Islet precursor cell (in vitro differentiated cells): ENCODE data around the gene PCBP2.

ENCODE experiments used
- DNase-seq: peaks from one replicate; pipeline ENCODE4 v3.0.0-alpha.2; 2018

The PCBP2 gene

DNA sequence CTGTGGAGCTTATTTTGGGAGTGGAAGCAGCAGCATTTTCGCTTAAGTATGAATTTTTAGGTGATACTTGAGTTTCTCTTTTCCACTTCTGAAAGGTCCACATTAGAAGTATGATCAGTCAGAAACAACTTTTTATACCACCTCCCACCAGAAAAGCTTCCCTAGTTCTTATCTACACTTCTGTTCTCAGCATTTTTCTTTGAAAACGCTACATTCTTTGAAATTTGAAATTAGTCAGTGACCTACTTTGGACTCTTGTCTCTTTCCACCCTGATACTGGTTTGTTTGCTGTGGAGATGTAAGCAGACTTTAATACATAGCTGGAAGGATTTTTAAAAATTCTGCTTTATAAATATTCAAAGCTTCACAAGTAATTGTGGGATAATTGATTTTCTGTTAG lies 22.2 kb downstream of the PCBP2 start:
- no peak for DNase-seq

- DNase-seq: no peak
Measured at GRCh38 chr12:53474819-53475218, 22.9 kb downstream of the PCBP2 start.

- DNase-seq: no peak
Measured at GRCh38 chr12:53476769-53477209, 24.9 kb downstream of the PCBP2 start.

GRCh38 chr12:53478865-53479264 lies 27.0 kb downstream of the PCBP2 start:
- DNase-seq: no peak

GRCh38 chr12:53479331-53479730 lies 27.4 kb downstream of the PCBP2 start:
- DNase-seq: no peak

DNA sequence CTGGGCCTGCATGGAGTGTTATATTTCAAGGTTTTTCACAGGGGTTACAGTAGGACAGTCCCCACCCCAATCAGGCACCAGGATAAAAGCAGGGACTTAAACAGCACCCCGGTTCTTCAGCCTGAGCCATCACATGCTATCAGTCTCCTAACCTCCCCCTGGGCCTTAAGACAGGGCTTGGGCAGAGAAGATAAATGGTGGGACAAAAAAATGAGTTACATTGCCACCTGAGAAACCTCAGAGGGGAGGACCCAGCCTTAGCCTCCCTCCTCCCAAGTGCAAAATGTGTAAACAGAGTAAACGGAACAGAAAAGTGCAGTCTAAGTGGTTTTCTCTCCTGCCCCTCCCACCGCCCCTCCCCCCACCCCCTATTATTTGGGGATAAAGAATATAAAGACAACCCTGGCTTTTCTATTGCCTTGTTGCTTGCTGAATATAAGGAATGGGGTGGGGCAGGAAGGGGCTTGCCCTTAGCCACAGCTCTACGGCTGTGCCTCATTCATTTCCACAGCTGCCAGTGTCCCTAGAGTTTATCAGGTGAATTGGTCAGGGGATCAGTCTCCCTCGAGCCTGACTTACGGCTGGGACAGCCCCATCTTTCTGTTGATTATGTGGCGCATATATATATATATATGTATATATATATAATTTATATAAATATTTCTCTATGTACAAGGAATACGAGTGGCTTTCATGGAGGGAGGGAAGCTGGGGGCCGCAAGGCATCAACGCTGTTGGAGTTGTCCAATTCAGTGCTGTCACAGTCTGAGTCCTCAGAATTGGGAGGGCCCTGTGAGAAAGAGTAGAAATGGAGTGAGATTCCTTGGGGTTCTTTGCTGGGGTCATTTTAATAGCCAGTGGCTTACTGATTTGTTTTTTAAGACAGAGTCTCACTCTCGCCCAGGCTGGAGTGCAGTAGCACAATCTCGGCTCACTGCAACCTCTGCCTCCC lies 28.9 kb downstream of the PCBP2 start:
- peak; percentile 48 for DNase-seq

DNA sequence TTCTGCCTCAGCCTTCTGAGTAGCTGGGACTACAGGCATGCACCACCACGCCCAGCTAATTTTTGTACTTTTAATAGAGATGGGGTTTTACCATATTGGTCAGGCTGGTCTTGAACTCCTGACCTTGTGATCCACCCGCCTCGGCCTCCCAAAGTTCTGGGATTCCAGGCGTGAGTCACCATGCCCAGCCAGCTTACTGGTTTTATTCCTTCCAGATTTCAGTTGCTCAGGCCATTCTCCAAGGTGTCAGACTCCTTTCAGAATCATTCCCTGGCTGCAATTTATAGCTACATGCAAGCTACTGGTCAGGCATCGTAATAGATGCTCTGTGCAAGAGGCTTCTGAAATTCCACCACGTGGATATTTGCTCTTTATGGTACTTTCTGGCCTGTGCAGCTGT lies 29.6 kb downstream of the PCBP2 start:
- peak; percentile 53 for DNase-seq

GRCh38 chr12:53481939-53482586 lies 30.2 kb downstream of the PCBP2 start:
- peak; percentile 80 for DNase-seq

GRCh38 chr12:53482626-53483168 lies 30.8 kb downstream of the PCBP2 start:
- DNase-seq: peak; percentile 60

- peak; percentile 66 for DNase-seq
Measured at GRCh38 chr12:53483225-53483978, 31.5 kb downstream of the PCBP2 start.

GRCh38 chr12:53483979-53484377 lies 32.1 kb downstream of the PCBP2 start:
- peak; percentile 54 for DNase-seq

DNA sequence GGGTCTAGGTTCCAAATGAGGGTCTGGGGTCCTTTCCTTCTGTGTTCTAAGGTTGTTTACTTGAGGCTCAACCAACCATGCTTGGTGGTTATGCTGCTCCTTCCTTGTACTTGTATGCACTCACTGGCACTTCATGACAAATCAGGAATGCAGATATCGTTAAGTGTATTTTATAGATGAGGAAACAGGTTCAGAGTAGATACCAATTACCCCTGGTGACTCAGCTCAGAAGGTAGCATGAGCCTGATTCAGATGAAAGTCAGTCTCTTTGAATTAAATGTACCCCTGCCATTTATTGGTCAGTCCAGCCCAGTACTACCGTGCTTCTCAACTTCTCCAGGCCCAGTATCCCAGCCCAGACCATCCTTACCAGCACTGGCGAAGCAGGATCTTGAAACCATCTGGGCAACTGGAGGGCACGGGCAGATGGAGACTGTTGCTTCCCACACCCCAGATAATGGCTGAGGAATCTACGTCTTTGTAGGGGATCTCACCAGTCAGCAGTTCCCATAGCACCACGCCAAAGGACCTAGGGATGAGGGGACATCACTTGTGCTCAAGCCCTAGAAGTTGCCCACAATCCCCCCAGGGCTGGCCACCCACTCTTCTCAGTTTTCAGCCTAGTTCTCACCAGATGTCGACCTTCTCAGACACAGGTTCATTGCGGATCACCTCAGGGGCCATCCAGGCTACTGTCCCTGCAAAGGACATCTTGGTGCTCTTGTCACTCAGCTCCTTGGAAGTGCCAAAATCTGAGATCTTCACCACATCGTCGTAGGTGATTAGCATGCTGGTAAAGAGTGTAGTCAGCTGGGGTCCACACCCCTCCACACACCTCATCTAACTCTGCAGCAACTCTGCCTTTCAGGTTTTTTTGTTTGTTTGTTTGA lies 33.0 kb downstream of the PCBP2 start:
- DNase-seq: peak; percentile 54

GRCh38 chr12:53485955-53486735 lies 34.2 kb downstream of the PCBP2 start:
- DNase-seq: peak; percentile 63

DNA sequence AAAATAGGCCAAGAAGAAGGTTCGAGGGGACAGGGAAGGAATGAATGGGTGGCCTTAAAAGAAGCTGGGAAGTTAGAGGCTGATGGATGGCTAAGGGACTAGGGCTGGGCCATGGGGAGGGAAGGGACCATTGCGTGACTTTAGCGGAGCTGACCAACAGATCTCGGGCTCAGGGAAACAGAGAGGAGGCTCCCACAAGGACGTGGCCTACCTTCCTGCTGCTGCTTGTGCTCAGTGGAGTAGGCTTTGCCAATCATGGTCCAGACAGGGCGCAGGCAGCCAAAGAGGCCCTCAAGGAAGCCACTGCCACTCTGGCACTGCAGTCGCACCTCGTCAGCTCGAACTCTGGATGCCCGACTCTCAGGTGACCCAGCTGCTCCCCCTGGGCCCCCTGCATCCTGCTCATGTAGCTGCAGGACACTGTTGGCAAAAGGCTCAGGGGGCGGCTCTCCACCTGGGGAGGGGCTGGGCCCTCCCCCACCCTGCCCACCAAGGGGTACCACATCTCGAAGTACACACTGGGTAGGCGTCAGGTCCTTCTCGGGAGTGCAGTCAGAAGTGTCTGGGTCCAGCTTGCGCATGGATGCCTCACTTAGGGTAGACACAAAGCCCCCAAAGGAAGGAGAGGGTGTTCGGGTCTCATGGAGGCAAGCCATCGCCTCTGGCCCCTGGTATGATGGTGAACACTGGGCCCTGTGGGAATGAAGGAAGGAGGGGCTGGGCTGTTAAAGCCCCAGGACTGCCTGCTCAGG lies 35.0 kb downstream of the PCBP2 start:
- peak; percentile 74 for DNase-seq

DNA sequence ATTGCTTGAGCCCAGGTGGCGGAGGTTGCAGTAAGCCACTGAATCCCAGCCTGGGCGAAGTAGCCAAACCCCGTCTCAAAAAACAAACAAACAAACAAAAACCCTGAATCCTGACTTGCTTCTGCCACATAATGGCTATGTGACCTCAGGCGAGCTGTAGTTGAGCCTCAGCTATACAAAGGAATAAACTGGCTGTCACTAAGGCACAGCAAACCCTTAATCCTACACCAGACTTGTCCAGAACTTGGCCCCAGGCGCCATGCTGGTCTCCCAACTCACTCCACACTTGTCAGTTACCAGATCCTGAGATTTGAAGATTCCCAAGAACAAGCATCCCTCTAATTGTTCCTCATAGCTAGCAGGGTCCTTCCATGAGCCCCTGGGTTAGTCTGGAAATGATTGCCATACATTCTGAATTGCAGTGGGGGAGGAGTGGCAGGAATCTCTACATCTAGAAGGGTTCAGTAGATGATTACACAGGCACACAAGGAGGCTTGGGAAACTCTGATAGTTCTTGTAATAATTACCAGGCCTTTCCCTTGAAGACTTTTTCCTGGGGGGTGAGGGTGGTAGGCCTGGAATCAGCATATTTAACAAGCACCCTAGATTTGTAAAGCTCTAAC lies 37.5 kb downstream of the PCBP2 start:
- peak; percentile 65 for DNase-seq

- peak; percentile 67 for DNase-seq
Measured at GRCh38 chr12:53492188-53492587, 40.3 kb downstream of the PCBP2 start.

DNA sequence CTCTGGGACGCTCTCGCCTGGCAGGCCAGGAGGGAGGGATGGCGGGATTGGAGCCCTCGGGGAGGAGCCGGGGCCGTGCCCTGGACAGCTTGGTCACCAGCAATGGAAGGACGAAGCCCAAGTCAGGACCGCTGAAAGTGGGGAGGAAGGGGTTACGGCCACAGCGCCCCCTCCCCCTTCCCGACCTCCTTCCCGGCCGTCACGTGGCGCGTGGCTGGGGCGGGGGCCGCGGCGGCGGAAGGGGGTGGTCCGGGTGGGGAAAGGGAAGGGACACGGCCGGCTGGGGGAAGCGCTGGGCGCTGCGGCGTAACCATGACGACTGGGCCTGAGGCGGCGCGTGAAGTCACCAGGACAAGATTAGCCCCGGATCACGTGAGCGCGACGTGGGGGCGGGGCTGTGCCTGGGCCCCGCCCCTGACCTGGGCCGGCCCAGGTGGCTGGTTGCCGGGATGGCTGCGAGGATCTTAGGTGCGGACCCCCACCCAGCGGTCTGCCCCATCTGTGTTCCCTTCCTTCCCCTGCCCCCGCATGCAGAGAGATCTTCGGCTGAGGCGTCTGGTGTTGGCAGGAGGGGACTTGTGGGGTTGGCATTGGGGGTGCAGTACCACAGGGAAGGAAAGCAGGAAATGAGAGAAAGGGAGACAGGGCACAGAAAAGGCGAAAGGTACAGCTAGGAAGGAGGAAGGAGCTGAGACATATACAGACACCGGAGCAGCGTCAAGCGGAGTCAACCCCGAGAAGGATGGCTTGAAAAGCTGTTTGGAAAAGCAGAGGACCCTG lies 41.1 kb downstream of the PCBP2 start:
- peak; percentile 99 for DNase-seq

- DNase-seq: peak; percentile 64
Measured at GRCh38 chr12:53493610-53494391, 41.9 kb downstream of the PCBP2 start.
